Right lobe of liver (tissue), 4 donors: ENCODE measurements around the gene GADD45G.

Experiments
- CTCF ChIP-seq, 4 donors: fragments of 200-600 bp in 3 of 4; fragments of 450-650 bp in 1 of 4; IDR thresholded peaks; one replicate each; pipeline versions ENCODE4 v1.5.1 to v1.8.0; 2016 to 2022; ENCODE audit warnings: antibody characterized with exemption in 4 of 4, mild to moderate bottlenecking in 2 of 4
- POLR2A ChIP-seq: fragments of 450-650 bp; IDR thresholded peaks from one replicate; pipeline ENCODE4 v1.6.1; 2017; ENCODE audit warnings: antibody characterized with exemption, mild to moderate bottlenecking
- donor health status: DM: no; HTN: no; CAD: no.
- donor health status: DM: no; HTN: no; CAD: no.
- donor health status: DM: no; HTN: yes; CAD: no.

GRCh38 chr9:89623925-89624420 is 19.2 kb downstream of the GADD45G start:
- TF ChIP-seq CTCF (IDR thresholded peaks at IDR 0.05) = no peak
- TF ChIP-seq POLR2A = no peak
